GM18951 (cell line): ENCODE measurements around the gene ARMS2.

Source experiments
- POLR2A ChIP-seq: IDR thresholded peaks from 4 replicates; pipeline ENCODE4 v1.6.1; 2011; ENCODE audit warnings: mild to moderate bottlenecking; ENCODE audit not compliant: insufficient read length, insufficient read depth; ENCODE audit errors: extremely low read depth
- in situ Hi-C: fragments of 300-500 bp; cut with MboI; formaldehyde crosslinking; loops from one replicate; pipeline ENCODE4 v1.12.0; 2022; ENCODE audit warnings: low sequenced_read_pairs, mixed read lengths, inconsistent platforms; ENCODE audit not compliant: unreplicated experiment

Gene ARMS2

GRCh38 chr10:122484276-122485060, 30.0 kb downstream of the ARMS2 start:
- in situ Hi-C loops = no loop called here
- no peak for TF ChIP-seq POLR2A

GRCh38 chr10:122485670-122486069, 31.2 kb downstream of the ARMS2 start:
- TF ChIP-seq POLR2A = no peak
- in situ Hi-C loops = no loop called here

GRCh38 chr10:122486406-122487080, 32.1 kb downstream of the ARMS2 start:
- in situ Hi-C loops = no loop called here
- TF ChIP-seq POLR2A = no peak

DNA sequence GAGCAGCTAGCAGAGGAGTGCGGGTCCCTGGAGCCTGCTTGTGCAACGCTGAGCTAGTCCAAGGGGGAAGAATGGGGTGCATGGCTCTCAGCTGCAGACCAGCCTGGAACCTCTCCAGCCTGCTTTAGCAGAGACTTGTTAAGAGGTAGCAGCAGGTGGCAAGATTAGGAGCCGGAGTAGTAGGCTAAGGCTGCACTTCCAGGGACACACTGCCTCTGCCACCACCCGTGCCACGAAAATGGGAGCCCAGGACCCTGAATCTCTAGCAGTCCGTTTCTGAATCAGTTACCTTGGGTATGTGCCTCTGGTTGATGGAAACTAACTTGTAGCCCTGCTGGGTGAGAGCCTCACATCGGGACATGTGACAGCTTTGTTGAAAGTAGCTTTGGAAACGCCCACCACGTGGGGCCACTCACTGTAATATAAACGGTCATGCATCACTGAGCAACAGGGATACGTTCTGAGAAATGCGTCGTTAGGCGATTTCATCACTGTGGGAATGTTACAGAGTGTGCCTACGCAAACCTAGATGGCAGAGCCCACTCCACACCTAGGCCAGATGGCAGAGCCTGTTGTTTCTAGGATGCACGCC, 32.8 kb downstream of the ARMS2 start:
- in situ Hi-C loops = no loop called here
- TF ChIP-seq POLR2A = no peak

- in situ Hi-C loops = no loop called here
- TF ChIP-seq POLR2A = no peak
Measured at GRCh38 chr10:122490268-122490667, 35.8 kb downstream of the ARMS2 start.

DNA sequence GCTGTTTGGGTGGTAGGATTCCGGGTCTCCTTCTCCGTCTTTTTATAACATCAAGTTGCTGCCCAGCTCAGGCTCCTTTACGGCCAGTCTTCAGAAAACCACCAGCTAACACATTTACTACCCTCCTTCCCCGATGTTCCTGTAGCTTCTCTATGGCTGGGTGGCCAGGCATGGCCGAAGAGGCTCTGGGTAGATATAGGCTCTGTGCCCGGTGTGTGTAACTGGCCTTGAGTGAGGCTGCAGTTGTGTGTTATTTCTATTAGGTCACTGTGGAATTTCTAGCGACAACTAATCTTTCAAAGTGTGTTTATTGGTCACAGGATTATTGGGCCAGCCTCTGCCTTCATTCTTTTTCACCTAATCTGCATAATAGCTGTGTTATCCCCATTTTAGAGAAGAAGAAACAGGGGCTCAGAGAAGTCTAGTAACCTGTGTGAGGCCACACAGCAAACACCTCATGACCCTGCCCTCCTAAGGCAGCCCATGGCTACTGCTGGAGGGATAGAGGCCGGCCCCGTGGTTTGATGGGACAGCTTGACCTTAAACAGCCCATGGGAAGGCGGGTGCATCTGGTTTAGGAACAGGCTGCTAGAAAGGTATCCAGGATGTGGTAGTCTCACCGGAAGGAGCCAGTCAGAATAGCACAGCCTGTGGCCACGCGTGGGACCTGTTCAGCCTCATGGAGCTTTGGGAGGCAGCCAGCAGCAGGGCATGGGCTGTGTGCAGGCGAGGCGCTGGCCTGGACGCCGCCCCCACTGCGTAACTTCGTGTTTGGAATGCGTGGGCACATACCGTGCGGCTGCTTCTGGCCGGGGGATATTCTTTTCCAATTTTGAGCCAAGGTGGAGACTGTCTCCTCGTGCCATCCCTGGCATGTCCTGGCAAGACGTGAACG, 36.6 kb downstream of the ARMS2 start:
- in situ Hi-C loops = no loop called here
- no peak for TF ChIP-seq POLR2A

- in situ Hi-C loops = no loop called here
- no peak for TF ChIP-seq POLR2A
Measured at GRCh38 chr10:122492006-122492405, 37.6 kb downstream of the ARMS2 start.

GRCh38 chr10:122492999-122493481, 38.6 kb downstream of the ARMS2 start:
- TF ChIP-seq POLR2A = no peak
- in situ Hi-C loops = no loop called here

DNA sequence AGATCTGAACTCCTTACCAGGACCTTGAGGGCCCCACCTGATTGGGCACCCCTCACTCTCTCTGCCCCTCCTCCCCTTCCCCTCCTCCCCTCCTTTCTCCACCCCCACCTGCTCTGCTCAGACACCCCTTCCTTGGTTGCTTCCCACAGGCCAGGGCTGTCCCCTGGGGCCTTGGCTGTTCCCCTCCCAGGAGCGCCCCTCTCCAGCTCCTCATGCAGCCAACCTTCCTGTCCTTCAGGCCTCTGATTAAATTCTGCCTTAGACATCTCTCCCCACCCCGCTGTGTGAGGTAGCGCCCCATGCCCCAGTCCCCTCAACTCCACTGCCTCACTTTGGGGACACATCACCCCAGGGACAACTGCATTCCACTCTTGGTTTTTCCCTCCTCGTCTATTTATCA, 39.3 kb downstream of the ARMS2 start:
- in situ Hi-C loops = no loop called here
- TF ChIP-seq POLR2A = no peak

DNA sequence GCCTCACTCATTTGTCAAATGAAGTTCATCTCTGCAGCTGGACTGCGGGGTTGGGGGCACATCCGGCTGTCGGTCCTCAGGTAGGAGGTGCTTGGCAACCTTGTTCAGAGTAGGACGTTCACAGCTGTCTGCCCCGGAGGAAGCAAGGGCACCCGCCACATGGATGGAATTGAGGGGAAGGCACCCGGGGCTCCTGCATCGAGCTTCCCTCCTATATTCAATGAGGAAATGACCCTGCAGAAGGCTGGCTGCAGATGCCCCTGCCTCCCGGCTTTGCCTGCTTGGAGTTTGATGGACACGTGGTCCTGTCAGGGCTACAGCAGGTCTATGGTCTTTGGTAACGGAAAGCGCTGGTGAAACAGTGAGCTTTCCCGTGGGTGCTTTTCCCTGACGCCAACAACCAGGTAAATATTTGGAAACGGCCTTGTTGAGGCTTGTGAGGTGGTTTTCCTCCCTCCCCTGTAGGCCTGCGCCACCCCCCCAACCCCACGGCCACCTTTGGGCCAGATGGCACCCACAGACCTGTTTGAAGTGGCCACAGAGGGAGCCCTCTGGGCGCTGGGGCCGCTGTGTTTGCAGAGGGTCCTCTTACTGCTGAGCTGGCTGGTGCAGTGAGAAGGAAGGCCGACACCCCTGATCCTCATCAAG, 39.8 kb downstream of the ARMS2 start:
- in situ Hi-C loops = no loop called here
- no peak for TF ChIP-seq POLR2A

GRCh38 chr10:122494833-122495232, 40.4 kb downstream of the ARMS2 start:
- in situ Hi-C loops = no loop called here
- no peak for TF ChIP-seq POLR2A
